HG02943 (cell line): ENCODE measurements around the gene GINM1.

Experiments used
- ATAC-seq: cut with Tn5 transposase; IDR thresholded peaks from one replicate; pipeline ENCODE4 v1.9.1; 2021; ENCODE audit warnings: mild to moderate bottlenecking, low read depth, moderate library complexity; ENCODE audit not compliant: unreplicated experiment

Gene GINM1

GRCh38 chr6:149592983-149593382 is 26.8 kb downstream of the GINM1 start:
- ATAC-seq: no peak

DNA sequence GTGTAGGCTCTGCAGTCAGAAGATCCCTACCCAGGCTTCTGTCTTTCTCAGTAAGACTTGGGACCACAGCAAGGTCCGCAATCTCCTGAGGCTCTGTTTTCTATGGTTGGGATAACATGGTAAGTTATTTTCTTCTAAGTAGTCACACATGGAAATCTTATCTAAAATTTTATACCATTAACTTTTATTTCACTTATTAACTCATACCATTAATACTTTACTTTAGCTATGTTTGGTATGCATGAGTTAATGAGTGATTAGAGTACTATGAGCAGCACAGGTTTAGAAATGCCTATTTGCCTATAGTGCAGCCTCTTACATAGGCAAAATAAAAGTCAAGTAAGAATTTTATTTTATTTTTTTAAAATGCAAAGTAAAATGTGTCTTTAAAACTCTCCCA is 27.2 kb downstream of the GINM1 start:
- ATAC-seq: no peak

GRCh38 chr6:149600508-149600907 is 34.3 kb downstream of the GINM1 start:
- ATAC-seq: no peak

GRCh38 chr6:149608381-149608982 is 42.3 kb downstream of the GINM1 start:
- no peak for ATAC-seq

DNA sequence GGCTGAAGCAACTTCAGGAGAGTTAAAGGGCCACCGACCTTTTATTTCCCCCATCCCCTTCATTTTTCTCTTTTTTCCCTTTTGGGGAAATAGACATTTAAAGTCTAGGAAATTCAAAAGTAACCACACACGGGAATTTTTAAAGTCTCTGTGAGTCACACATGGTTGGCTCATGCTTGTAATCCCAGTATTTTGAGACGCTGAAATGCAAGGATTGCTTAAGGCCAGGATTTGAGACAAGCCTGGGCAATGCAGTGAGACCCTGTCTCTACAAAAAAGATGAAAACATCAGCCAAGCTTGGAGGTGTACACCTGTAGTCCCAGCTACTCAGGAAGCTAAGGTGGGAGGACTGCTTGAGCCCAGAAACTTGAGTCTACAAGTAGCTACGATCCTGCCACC is 48.2 kb downstream of the GINM1 start:
- ATAC-seq: no peak

DNA sequence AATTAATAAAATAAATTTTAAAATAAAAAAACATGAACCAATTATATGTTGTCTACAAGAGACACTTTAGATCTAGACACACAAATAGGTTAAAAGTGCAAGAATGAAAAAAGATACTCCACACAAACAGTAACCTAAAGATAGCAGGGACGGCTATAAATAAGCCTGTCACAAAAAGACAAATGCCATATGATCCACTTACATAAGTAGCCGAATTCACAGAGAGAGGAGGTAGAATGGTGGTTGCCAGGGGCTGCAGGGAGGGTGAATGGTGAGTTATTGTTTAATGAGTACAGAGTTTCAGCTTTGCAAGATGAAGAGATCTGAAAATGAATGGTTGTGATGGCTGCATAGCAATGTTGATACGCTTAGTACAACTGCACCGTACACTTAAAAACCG is 49.6 kb downstream of the GINM1 start:
- ATAC-seq: no peak

DNA sequence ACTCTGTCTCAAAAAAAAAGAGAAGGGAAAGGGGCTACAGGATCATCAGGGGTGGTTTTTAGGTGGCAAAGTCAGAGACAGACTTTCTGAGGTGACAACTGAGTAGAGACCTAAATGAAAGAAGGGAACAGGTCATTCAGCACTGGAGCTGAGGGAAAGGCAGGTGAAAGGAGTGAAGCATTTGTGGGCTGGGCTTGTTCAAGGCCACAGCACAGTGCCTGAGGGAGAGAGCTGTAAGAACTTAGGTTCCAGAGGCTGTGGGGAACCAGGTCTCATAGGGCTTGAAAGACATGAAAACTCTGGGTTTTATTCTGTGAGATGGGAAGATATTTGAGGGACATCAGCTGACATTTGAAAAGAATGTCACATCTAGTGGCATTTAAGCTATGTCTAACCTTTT is 61.5 kb downstream of the GINM1 start:
- no peak for ATAC-seq

DNA sequence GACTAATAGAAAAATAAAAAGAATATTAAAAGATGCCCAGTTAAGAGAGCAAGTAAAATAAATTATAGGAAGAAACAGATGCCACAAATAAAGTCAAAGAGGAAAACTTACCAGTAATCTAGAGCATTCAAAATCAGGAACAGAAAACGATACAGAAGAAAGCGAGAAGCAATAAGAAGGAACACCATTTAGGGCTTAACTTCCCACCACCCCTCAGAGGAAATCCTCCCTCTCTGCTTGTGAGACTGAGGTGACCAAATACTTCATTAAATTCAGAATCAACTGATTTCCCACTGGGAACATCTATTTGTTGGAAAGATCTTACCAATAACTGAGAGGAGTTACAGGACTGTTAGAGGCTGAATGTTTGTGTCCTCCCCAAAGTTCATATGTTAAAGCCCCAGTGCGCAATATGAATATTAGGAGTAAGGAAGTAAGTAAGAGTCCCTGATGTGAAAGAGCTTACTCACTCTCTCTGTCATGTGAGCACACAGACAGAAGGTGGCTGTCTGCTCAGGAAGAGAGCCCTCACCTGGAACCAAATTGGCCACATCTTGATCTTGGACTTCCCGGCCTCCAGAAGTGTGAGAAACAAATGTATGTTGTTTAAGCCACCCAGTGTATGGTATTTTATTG is 62.8 kb downstream of the GINM1 start:
- ATAC-seq: no peak

DNA sequence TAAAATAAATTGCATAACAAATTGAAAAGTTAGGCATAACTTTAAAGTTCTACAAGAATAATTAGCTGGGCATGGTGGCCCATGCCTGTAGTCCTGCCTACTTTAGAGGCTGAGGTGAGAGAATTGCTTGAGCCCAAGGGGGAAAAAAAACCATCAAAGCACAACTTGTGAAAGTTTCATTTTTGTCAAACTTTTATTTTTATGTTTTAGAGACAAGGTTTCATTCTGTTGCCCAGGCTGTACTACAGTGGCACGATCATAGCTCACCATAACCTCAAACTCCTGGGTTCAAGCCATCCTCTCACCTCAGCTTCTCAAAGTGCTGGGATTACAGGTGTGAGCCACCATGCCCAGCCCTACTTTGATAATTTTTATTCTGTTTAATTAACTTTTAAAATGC is 68.1 kb downstream of the GINM1 start:
- no peak for ATAC-seq

GRCh38 chr6:149636124-149636523 is 69.9 kb downstream of the GINM1 start:
- no peak for ATAC-seq
